GM19452 (cell line): ENCODE measurements around the gene SESN3.
A peak's percentile ranks its signal among the peaks of the same experiment; 100 is the strongest.
"Not testable (repeated sequence)": the region's sequence is repeated elsewhere in the genome, so short reads cannot be mapped to it uniquely, and the experiment has no call there.

Experiments used
- ATAC-seq: cut with Tn5 transposase; IDR thresholded peaks from one replicate; pipeline ENCODE4 v1.9.1; 2021; ENCODE audit not compliant: unreplicated experiment

Gene SESN3

DNA sequence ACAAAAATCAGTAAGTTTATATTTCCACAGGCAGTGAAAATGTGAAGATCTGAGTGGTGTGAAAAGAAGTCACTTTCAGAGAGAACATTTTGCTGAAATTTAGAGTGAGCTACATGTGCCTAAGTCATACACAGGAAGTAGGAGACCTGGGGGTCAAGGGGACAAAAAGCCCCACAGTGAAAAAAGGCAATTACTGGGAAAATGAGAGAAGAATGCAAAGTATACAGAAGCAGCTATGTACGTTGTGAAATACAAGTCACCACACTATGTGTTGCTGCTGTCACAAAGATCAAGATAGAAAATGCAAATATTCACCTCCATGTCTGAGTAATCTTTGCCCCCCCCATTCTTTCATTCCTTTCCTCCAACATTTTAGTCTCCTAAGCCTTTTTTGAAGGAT lies 21.6 kb upstream of the SESN3 start:
- ATAC-seq, result no peak

DNA sequence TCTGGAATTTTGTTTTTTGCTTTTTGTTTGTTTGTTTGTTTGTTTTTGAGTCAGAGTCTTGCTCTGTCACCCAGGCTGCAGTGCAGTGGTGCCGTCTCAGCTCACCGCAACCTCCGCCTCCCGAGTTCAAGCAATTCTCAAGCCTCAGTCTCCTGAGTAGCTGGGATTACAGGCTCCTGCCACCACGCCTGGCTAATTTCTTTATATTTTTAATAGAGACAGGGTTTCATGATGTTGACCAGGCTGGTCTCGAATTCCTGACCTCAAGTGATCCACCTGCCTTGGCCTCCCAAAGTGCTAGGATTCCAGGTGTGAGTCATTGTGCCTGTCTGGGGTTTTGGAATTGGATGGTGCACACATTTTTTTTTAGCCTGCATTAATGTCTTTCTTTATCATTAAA lies 20.9 kb upstream of the SESN3 start:
- ATAC-seq, result not testable (repeated sequence)

DNA sequence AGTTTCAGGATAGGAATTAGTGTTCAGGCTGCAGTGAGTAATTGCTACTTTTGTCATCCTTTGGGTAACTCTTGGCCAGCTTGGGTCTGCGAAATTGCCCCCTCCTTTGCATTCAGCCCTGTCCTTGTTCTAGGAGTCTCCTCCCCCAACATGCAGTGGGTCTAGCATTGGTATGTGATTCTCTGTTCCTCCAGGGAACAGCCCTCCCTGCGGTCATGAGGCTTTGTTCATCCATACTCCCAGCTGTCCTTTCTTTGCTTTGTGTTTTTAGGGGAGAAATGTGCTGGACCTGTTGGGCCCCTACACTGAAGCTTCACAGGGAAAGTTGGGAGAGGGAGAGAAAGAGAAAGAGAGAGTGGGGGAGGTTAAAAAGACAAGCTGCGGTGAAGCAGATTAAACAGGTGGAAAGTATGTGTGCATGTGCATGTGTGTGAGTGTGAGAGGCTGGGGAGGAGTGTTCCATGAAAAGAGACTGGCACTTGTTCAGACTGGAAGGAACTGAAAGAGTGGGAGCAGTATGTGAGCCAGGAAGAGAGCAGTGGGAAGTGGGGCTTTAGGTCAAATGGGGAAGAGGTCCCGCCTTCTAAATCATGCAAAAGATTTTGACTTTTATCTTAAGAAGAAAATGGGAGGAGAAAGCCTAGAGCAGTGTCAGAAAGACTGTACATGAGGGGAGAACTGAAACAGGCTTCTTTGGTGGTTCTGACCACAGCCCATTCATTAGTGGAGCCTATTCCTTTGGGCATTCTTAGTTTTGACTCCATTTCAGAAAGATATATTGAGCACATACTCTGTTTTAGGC lies 17.9 kb upstream of the SESN3 start:
- peak; percentile 88 for ATAC-seq

DNA sequence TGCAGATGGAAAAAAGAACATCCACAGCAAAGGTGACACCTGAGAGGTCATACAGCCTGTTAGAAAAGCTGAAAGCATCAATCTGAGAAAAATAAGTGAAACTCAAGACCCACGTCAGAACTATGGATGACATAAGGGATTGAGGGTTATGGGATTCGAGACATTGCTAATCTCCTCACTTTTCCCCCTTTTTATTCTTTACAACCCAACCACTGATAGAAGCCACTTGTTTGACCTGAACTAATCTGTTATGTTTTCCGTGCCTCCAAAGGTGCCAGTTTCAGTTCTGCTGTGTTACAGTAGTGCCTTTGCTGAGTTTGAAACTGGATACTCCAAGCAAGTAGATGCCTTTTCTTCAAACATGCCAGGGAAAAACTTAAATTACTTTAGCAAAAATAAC lies 16.9 kb upstream of the SESN3 start:
- no peak for ATAC-seq

DNA sequence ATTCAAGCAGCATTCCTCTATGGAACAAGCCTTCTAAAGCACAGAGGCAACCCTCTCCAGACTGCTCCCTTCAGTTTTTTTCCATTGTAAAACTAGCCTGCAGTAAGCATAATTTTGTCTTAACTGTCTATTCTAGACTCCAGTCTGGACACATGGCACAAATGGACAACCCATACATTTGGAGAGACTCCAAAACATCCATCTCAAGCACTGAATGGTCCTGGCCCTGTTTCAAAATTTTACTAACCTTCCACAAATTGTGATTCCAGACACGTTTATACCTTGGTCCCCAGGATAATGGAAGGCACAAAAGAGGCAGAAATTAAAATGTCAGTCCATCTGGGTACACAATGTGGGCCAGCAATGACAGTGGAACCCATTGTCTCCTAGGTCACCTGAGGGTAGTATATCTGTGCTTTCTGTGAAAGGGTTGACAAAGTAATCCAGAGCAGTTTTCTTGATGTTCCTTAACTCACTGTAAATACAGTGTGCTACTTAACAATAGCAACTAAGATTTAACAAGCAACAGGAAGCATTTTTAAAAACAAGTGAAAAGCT lies 16.2 kb upstream of the SESN3 start:
- ATAC-seq, result no peak

DNA sequence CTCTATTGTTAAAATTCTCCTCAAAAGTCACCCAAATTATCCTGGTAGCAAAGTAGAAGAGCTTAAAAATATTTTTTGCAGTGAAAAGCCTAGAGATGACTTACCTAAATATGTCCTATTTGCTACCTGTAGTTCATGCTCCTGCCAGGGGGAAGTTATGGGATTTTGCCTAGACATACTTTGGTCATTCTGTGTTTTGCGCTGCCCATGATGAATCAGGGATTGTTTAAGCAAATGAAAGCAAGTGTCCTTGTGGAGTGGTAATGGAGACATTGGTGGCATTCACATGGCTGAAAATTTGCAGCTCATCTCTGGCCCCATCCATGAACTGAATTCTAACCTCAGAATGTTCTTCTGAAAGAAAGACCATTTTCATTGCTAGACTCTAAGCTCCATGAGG lies 14.6 kb upstream of the SESN3 start:
- no peak for ATAC-seq

DNA sequence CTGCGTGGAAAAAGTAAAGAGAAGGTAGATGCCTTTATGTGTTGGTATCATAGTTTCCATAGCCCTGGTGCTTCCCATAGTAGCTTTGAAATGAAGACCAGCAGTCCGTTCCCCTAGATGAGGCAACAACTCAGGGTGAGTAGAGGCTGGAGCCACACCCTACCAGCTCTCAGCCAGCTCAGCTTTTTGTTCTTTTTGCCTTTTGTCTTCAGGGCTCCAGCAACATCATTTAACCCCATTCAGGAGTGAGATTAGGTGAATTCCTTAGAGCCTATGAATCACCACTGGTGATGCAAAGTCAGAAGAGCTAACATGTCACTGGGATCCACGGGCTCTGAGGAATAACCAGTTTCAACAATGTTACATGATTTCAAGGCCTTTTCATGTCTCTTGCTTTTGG lies 14.0 kb upstream of the SESN3 start:
- ATAC-seq, result no peak

DNA sequence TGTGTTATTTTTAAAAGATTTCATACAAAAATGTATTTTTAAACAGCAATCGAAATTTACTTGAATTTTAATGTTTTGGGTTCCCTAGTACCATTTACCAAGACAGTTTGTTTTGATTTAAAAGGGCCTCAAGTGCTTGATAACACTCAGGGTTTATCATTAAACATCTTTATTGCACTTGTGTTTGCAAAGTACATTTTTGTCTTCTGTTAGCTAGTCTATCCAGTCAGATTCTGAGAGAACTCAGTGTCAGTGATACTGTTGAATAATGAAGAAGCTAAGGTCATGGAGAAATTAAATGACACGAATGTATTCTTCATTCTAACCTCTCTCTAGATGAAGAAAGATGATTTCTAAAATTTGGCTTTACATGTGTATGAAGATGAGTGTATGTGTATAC lies 12.7 kb upstream of the SESN3 start:
- no peak for ATAC-seq

DNA sequence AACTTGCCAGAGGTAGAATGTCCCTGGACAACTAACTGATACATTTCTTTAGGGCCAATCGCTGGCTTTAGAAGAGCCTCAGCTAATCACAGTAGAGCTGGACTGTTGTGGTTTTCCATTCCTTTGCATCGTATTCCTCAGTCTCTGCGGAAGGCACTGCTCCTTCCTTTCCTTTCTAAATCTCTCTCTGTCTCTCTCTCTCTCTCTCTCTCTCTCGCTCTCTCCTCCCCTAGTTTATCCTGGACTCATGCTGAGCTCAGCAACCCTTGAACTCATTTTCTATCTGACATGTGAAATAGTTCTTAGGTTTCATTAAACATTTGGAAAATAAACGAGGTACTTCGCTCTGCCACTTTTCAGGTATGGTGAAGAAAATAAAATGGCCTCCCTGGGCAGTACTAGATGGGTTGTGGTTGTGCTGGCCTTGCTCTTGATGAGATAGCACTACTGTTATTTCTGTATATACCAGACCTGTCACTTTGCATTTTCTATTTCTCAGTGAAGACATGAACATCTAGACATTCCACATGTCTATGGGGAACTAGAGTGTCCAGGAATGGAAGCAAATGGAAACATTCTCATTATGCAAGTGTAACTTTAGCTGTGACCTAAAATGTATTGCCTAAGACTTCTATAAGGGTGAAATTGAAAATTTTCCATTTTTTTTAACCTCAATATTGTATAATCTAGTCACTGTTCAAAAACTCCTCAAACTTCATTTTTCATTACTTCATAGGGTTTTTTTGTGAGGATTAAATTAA lies 12.0 kb upstream of the SESN3 start:
- no peak for ATAC-seq

DNA sequence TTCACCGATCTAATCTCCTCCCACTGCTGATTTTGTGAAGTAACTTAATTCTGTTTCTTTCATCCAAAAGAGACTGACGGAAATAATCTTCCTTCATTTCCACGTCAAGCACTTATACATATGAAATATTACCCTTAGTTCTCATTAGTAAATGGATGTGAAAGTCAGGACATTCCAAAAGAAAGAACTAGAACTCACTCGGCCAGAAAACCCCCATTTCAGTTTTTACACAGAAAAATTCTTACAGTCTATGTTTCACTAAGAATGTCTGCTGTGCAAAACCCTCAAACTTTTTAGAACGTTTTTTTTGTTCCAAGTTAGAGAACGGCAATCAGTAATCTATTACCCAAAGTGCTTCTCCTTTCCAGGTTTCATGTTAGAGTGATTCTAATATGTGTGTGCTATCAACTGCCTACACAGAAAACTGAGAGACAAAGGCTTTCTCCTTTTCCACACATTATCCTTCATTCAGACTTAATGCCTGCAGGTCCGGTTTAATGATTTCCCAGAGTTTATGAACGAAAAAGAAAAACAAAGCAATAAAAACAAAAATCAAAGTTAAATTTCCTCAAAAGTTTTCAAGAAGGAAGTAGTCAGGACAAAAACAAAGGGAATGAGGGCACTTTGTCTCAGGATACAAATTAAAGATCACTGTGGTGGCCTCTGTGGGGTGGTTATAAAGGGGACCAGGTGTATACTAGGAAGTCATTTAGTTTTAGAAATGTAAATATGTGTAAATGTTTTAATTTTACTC lies 11.3 kb upstream of the SESN3 start:
- ATAC-seq, result peak; percentile 72

DNA sequence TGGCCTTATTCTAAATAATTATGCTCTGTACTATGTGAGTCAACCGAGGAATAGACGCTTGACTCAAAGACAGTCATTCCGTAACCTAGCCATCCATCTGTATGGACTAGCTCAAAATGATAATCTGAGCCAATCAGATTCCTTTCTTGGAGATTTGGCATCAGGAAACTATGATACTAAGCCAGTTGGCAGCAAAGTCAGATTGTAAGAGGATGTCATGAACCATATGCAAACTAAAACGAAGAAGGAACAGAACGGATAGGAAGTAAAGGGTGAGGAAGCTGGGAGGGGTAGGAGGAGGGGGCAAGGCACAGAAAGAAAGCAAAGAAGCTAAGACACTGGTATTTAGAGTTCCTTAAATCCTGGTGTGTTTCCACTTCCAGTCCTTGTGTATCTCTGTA lies 10.7 kb upstream of the SESN3 start:
- ATAC-seq, result peak; percentile 57

DNA sequence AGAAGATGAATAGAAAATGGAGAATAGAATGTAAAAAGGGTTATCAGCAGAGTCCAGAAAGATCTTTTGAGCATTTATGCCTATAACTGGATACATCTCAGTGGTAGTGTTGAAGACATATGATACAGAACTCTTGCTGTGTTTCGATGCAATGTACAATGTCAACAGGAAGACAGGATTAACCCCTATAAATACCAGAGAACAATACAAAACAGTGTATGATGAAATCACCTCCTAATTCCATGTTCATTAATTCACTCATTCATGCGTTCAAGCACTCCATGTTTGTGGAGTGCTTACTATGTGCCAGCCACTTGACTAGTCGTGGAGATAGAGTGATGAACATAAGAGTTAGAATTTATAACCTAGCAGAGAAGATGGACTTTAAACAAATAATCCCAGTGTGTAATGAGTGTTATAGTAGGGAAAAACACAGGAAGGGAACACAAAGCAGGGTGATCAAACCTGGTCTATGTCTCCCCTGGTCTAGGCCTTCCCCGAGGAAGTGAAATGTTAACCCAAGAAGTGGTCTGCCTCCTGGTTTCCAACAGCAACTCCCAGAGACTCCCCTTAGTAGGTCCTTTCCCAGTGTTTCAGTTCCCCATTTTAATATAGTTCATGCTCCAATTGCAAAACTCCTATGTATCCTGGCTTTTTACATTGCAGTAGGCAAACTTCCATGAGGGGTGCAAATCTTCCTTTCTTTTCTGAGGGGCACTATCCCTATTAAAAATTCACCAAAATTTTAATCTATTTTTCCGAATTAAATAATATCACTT lies 9.1 kb upstream of the SESN3 start:
- ATAC-seq, result no peak

DNA sequence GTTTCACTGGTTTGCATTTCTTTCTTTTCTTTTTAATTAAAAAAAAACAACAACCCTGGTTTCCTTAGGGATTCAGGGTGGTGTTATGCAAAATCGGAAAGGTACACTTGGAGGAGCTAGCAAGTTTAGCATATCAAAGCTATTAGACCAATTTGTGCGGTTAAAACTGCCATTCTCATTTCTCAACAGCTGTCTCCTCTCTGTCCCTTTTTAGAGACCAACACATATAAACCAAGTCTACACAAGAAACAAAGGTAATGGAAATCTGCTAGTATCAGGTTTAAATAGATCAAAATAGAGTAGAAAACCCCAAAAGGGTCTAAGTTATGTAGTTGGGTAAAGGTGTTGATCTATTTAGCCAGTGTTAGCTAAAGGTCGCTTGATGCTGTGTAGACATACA lies 1.7 kb upstream of the SESN3 start:
- no peak for ATAC-seq

DNA sequence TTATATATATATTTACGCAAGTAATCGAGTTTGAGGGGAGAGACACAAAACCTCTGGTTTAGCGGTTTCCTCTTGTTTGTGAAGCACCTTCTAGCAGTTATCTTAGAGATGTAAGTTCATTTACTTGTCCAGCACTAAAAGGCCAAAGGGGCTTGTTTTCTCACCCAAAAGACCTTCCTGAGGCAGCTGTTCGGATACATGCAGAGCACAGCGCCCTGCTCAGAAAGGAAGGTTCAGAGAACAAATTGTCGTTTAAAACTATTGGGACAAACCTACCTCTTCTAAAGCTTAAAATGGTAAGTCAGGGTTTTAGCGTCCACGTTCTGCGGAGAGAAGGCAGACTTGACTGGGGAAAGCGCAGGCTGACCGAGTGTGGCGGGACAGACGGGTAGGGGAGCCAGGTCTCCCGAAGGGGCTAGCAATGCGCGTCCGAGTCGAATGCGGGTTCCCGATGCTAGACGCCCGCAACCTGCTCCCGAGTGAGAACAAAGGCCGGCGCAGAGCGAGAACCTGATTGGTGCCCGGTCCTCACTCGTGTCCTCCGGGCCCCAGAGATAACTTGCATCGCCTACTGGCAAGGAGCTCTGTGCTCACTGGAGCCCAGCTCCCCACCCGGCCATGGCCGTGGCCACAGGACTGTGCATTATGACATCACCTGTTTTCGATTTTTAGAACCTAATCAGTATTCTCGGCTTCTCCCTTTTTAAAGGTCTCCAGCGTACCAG lies 1.0 kb upstream of the SESN3 start:
- ATAC-seq, result peak; percentile 32

DNA sequence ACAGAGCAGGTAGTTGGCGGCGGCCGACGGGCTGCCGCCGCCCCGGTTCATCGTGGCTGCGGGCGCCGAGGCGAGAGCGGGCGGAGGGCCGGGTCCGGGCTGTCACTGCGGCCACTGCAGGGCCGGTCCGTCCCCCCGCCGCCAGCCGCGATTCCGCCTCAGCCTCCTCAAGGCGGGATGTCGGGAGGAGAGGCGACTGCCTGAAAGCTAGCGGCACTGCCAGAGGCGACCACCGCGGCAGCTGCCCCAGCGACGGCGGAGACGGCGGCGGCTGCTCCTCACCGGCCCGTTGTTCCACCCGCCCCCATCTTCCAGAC lies 234 bp downstream of the SESN3 start:
- ATAC-seq, result peak; percentile 8

DNA sequence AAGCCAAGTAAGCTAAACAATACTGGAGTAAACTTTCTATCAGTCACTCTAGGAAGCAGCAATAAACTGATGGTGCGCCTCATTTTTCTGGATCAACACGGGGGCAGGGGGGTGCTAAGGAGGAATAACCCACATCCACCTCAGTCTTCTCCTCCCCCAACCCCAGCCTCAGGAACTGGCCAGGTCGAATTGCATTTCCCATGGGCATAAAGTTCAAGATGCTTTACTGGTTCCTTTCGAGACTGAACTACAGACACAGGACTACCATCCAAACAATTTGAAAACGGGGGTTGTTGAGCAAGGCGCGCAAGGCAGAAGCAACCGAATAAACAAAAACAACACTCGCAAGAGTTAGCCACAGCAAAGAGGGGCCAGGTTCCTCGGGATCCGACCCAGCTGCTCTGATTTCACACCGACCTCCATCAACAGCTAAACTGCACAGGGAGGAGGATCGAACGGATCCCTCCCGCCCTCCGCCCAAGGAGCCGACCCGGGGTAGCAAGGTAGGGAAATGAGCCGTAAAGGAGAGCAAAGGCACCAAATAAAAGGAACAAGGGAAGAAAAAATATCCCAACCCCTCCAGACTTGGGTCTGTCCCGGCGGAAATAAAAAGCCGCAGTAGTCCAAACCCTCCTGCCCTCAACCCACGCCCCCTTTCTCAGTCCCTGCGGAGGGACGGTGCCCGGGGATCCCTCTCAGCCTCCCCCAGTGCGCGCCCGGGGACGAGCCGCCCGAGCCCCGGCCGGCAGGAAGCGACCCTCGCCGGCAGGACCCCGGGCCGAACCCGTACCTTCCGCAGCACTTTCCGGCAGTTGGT lies 801 bp downstream of the SESN3 start:
- no peak for ATAC-seq

DNA sequence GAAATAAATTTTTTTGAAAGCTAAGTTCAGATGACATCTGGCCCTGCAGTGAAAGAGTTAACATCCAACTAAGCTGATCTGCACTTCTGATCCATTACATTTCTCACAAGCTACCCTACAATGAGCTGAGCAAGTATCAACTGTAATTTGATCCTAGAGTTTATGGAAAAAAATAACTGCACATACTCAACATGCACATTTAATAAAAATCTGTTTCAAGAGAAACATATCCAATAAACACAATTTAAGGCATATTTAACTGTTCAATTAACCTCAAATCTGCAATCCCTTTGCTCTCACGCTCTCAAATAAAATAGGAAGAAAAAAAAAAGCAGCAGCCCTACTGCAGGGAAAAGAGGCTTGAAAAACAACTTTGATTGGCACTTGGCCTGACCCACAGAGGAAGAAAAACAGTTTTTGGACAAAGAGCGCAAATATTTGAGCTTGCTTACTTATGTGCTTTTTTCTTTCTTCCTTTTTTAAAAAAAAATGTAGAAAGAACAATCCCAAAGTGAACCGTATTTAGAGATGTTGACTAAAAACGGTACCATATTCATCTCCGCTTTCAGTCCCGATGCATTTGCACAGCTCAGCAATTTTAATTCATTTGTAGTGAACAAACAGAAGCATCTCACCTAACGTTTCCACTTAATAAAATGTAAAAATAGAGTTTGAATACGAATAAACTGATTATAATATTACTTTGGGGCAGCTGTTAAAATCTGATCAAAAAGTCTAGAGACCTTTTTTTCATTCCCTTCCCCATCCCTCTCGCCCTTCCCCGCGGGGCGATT lies 1.6 kb downstream of the SESN3 start:
- ATAC-seq, result no peak

DNA sequence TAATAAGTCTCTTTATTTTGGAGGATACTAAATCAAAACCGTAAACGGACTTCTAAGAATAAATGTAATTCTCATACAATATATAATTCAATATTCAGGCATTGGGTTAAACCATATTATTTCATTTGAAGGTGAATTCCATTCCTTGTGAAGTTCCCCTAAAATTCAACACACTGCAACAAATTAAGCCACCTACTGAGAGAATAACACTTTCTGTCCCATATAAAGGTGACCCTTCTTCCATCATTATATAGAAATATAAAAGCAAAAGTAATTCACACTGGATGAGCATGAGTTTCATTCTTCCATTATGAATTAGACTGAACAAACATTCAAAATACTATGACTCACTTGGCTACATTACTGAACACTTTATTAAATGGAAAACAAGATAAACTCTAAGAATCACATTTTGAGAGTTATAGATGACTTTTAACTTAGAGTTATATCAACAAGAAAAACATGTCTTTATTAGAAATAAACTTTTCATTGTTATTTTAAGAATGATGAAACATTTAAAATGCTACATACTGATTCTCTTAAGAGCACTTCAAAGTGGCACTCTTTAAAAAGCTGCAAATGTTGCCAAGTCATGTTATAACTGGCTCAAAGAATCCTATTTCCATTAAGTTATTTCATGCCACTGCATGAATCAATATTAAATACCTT lies 2.8 kb downstream of the SESN3 start:
- ATAC-seq, result no peak
